RPMI7951 (cell line): Measurements from ENCODE around the gene CD81. TPM values are rescaled to one million over a fixed set of nuclear protein-coding genes. Genes with fewer than 3 reads are reported as not detected.

Experiments
- DNase-seq: peaks from one replicate; pipeline ENCODE4 v3.0.0-alpha.2; 2012; ENCODE audit warnings: low read depth
- total RNA-seq: library from RNA; depleted of rRNA; stranded (reverse); fragments of >200 nt; shearing (Covaris generic); gene quantifications from 2 replicates; pipeline ENCODE4 v1.2.3, GENCODE V29; 2014

The CD81 gene
- total RNA-seq, 1 experiment from 2014 or later = 248 TPM

DNA sequence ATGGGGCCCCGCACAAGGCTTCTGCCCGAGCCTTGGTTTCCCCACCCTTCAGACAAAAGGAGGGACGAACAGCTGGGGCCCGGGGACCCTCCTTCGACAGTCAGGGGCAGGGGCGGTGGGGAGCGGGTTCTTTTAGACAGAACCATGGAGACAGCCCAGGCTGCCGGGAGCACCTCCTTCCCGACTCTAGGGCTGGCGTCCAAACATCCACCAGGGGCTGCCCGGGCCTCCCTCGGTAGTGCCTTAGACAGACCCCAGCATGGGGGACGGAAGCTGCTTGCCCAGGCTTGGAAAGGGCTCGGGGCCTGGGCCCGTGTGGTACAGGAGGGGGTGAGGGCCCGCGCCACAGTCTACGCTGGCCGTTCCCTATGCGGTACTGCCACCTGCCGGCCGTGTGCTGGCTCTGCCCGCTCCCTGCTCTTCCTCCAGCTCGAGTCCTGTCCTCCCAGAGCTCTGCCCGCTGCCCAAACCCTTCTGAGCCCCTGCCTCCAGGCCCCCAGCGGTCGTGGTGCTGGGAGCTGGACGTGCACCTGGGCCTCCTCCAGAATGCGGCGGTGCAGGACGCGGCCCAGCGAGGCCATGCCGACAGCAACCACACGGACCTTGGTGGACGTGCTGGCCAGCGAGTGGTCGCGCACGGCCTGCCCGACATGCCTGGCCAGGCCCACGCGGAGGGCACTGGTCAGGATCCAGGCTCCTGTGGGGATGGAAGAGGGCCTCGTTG lies 43.6 kb downstream of the CD81 start:
- DNase-seq = peak; percentile 41

DNA sequence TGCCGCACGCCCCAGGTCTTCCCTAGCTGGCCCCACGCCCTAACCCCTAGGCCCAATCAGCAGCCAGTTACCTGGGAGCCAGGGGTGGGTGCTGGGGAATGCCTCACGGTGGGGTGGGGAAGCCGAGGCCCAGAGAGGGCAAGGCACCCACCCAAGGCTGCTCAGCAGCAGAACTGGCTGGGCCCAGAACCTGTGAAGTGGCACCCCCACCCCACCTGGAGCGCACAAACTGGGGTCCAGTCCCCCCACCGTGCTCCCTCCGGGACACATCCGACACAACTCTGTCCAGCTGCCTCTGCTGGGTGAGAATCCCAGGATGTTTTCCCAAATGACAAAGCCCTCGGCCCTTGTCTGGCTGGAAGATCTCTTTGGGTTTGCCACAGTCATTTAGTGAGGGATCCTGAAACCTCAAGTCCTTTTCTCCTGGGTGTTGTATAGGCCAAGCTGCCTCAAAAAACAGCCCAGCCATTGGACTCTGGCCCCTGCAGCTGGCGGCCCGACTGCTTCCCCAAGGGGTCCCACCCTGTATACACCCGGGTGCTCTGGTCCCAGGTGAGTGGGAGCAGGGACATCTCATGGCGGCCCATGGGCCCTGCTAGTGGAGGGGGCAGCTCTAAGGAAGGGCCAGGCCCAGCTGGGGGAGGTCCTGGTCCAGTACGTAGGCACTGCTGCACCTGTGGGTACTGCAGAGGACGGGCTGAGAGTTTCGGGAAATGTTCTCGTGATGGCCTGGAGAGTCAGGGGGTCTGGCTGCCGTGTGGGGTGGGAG lies 44.3 kb downstream of the CD81 start:
- no peak for DNase-seq

DNA sequence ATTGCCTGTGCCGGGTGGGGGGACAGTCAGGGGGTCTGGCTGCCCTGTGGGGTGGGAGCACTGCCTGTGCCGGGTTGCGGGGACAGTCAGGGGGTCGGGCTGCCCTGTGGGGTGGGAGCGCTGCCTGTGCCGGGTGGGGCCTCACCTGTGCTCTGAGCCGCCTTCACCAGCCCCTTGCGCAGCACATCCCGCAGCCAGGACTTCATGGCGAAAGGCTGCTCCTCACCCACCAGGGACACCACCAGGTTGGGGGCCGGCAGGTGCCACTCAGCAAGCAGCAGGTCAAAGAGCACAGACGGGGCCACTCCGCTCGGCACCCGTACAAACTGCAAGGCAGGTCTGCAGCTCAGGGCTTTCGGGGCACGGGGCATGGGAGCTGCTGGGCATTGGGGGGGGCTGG lies 44.9 kb downstream of the CD81 start:
- DNase-seq = no peak

DNA sequence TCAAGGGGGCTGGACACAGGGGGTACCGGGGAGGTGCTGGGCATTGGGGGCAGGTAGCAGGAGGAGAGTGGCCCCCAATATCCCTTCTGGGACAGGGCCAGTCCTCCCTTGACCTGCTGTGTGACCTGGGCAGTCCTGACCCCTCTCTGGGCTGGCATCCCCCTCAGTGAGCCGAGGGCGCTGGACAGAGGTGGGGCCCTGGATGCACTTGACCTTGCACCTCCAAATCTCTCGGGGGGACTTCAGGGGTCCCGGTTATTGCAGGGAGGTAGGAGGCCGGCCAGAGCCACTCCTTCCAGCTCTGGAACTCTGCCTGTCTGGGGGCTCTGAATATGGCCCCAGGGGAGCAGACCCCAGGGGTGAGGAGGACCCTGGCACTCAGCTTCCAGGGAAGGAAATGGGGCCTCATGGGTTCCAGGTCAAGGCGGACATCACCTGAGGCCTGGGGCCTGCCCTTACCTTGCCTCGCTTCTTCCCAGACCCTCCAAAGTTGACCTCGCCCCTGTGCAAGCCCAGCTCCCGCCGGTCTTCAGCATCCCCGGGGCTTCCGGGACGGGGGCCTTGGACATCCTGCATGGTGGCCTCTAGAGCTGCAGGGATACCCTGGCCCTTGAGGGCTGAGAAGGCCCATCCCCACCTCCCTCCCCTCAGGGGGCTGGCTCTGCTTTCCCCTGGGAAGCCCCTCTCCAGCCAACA lies 45.5 kb downstream of the CD81 start:
- DNase-seq = no peak

DNA sequence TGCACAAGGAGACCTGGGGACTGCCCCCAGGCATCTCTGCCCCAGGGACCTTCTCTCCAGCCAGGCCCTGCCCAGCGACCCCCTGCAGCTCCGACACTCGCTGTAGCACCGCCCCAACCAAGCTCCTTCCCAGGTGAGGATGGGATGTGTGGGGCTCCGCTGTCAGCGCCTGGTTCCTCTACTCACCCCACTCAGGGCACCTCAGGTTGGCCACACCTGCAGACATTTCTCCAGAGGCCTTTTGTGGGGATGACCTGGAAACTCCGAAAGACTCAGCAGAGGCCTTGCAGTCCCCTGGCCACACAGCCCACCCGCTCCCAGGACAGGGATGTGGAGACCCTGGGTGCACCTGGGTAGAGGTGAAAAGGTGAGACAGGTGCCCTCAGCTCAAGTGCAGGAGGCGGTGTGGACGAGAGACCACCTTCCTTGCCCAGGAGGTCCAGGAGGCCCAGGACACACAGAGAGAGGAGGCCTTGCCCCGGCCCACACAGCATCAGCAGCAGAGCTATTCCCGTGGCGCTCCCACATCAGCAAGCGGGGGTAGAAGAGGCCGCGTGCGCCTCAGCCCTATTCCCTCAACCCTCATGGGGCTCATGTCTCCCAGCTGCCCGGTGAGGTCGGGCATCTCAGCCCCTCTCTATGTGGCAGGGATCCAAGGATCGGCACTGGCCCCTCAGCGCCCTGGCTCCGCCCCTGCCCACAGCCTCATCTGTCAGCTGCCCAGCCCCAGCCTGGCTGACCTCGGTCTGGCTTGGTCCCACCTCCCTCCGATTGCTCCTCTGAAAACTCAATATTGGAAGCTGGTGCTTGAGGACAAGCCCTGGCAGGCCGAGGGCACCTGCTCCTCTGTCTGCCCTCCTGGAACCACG lies 46.3 kb downstream of the CD81 start:
- DNase-seq = no peak

DNA sequence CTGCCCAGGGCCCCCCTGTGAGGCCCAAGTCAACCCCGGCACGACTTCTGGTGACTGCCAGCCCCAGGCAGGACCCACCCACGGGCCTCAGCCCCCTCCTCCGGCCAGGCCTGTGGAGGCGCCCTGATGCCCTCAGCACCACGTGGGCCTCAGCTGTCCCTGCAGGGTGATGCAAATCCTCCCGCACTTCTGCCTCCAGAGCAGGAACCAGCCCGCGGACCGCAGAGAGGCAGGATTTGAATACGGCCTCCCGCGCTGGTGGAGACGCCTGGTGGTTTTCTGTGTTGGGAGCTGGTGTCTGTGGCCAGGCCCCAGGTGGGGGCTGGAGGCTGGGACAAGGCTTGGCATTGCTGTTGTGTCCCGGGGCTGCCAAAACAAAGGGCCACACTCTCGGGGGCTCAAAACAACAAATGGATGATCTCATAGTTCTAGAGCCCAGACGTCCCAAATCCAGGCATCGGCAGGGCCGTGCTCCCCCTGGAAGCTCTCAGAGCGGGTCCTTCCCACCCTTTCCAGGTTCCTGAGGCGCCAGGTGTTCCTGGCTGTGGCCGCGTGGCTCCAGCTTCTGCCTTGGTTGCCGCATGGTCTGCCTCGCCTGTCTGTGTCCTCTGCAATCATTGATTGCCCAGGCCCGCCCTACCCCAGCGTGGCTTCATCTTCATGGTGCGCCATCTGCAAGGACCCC lies 47.8 kb downstream of the CD81 start:
- DNase-seq = no peak

DNA sequence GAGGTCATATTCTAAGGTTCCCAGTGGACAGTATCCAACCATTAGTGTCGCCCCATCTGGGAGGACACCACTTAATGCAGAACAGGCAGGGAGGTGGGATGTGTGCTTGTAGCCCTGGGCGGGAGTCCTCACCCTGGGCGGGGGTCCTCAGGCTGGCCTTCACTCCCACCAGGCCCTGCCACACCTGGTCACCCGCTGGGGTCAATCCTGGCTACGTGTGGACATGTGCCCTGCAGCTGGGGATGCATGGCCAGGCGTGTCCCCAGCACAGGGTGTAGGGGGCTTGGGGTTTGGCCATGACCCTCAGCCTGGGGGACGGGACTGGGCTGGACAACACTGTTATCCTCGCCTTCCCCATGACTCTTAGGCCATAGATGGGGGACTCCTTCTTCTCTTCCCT lies 48.4 kb downstream of the CD81 start:
- no peak for DNase-seq

DNA sequence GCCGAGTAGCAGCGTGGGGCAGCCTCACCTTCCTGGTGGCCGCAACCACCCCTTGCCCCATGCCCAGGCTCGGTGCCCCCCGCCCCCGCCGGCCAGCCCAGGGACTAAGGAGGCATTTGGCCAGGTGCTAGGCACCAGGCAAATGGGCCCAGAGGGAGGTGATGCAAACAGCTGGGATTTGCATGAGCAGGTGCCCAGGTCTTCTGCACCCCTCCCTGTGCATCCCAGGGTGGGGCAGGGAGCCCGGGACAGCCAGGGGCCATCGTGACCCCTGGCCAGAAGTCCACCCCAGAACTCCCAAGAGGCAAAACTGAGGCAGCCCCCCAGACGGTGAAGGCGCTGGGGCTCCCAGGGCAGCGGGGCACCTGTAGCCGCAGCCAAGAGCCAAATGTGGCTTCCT lies 49.1 kb downstream of the CD81 start:
- DNase-seq = no peak

DNA sequence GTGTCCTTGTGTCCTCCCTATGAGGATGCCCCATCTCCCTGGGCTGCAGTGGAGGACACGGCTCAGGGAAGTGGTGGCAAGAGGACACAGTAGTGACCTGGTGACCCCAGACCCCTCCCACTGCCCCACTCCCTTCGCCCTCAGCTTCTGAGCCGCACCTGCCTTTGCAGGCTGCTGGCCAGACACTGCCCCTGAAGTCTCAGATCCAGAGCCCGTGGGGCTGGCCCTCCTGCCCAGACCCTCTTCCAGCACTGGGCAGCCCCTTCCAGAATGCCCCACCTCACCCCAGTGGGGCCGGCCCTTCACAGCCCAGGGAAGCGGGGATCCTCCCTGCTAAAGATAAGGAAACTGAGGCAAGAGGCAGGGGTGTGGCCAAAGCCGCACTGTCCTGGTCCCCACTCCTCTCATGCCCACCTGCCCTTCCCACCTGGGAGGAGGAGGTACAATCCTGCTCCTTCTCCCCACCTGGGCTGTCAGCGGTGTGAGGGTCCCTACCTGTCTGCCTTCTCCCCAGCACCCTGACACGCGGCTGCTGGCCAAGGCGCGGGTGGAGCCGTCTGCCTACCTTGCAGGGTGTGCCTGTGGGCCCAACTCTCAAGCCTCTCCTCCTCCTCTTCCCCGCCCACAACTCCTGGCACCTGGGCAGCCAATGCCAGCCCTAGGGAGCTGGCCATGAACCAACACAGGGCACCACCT lies 49.9 kb downstream of the CD81 start:
- DNase-seq = no peak

DNA sequence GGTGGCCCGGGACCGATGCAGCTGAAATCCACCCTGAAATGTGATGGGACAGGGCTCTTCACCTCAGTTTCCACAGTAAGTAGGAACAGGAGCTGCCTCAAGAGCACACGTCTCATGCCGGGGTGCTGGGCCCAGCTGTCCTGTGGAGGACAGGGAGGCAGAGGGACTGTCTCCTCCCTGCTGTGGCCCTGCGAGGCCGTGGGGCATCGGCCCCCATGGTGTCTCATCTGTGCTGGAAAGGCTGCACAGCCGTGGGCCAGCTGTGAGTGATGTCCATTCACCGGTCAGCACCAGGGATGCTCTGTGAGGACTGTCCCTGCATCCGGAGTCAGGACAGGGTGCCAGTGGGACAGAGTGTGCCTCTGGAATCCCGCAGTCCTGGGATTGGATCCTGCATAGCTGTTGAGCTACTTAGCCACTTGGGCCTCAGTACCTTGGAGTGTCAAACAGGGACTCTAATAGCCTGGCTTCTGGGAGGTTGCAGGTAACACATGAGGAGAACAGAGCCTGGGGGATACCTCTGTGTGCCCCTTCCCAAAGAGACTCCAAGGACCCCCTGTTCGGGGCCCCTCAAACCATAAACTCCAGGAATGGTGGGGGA lies 50.7 kb downstream of the CD81 start:
- no peak for DNase-seq

DNA sequence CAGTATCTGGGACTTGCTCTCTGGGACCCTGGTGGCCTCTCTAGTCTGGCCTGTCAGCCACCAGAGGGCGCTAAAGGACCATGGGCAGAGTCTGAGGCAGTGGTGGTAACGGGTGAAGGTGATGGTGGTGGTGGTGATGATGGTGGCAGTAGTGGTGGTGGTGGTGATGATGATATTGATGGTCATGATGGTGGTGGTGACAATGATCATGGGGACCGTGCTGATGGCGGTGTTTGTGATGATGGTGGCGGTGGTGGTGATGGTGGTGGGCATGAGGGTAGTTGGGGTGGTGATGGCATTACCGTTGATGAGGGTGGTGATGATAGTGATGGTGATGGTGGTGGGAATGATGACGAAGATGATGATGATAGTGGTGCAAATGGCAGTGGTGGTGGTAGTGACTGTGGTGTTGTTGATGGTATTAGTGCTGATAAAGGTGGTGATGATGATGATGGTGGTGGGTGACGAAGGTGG lies 51.2 kb downstream of the CD81 start:
- DNase-seq = no peak

DNA sequence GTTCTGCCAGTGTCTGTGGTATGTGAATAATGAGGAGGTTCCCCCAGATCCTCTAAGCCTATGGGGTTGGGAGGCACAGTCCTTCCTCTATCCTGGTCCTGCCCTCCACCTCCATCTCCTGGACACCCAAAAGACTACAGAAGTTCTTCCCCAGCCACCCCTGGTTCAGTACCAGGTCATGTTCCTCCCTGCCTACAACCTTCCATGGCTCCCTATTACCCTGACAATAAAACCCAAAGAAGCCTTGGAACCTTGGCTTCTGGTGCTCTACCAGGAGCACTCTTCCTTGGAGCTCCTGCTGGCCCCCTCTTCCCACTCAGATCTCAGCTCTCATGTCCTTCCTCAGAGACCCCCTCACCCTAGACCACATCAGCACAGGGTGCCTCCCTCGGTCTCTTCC lies 54.3 kb downstream of the CD81 start:
- no peak for DNase-seq

DNA sequence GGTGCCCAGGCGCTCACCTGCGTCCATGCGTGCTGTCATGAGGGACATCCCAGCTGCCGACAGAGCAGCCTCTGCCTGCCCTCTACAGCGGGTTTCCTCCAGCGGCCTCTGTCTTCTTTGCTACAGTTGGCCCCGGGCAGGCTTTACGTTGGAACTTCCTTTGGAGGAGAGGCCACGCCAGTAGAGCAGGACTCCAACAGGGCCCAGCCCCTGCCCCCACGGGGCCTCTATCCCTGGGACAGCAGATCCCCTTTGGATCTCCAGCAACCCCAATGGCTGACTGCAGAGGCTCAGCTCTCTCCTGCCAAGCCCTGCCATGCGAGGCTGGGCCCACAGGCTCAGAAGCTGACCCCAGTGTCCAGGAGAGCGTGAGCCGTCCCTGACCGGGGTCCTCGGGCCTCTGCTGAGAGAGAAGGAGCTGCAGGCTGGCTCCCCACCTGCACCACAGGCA lies 55.1 kb downstream of the CD81 start:
- no peak for DNase-seq

DNA sequence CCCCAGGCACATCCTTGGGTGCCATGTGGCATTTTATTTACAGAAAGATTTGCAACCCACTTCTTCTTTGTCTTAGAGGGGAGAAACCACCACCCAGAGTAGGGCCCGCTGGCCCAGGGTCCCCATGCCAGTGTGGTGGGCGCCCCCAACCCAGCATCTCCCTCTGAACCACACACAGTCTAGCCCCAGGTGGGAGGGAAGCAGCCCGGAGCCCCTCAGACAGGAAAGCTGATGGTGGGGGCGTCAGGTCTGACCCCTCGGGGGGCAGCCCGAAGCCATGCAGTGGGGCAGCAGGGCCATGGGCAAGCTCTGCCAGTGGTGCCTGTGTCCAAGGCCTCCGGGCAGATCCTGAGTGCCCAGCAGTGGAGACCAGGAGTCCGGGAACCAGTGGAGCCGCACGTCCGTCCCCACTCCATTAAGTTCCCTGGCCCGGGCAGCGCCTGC lies 55.5 kb downstream of the CD81 start:
- no peak for DNase-seq

DNA sequence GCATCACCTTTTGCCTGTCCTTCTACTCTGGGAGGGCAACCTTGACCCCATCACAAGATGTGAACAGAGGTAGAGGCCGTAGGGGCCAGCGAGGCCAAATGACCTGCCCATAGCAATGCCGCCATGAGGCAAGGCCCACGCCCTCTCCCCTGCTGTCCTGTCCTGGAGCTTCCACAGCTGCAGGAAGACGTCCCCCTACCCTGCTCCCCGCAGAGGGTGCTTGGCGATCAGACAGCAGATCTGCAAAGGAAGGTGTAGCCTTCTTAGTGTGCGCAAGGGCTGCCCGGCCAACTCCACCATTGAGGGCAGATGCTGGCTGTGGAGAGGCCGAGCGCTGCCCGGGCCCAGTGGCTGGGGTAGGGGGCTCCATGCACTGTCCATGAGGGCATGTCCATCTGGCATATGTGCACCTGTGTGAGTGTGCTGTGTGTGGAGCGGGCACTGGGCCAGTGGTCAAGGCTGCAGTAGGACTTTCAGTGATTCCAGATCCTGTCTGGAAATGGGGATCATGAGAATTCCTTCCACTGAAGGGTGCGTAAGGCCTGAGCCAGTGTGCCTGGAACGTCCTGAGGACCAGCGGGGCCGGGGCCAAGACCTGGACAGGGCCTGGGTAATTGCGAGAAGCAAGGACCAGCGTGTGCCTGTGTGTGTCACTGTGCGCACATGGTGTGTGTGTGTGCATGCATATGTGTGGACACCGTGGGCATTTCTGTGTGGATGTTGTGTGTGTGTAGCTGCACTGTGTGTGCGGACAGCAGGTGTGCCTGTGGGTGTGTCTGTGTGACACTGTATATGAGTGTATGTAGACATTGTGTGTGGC lies 56.2 kb downstream of the CD81 start:
- DNase-seq = no peak

DNA sequence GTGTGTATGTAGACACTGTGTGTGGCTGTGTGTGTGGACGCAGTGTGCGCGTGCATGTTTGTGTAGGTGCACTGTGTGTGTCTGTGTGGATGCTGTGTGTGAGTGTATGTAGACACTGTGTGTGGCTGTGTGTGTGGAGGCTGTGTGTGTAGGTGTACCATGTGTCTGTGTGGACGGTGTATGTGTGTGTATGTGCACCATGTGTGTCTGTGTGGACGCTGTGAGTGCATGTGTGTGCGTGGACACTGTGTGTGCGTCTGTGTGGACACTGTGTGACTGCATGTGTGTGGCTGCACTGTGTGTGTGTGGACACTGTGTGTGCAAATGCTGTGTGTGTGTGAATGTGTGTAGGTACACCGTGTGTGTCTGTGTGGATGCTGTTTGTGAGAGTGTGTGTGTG lies 56.9 kb downstream of the CD81 start:
- no peak for DNase-seq

DNA sequence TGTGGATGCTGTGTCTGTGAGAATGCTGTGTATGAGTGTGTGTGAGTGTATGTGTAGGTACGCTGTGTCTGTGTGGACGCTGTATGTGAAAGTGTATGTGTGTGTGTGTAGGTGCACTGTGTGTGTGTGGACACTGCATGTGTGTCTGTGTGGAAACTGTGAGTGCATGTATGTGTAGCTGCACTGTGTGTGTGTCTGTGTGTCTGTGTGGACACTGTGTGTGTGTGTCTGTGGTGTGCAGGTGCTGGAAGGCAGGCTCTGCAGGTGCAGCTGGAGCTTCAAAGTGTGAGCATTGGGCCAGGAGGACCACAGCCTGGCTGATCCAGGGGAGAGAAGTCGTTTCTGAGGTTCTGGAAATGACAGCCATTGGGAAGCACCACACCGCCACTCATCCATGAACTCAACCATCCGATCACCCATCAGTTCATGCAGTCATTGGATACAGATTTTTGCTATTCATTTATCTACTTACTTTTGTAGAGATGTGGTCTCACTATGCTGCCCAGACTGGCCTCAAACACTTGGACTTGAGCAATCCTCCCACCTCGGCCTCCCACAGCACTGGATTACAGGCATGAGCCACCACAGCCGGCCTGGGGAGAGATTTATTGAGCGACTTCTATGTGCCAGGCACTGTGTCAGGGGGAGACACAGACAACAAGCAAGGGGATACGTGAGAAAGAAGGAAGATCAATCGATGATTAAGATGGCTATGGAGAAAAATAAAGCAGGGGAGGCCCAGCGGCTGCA lies 57.6 kb downstream of the CD81 start:
- no peak for DNase-seq

DNA sequence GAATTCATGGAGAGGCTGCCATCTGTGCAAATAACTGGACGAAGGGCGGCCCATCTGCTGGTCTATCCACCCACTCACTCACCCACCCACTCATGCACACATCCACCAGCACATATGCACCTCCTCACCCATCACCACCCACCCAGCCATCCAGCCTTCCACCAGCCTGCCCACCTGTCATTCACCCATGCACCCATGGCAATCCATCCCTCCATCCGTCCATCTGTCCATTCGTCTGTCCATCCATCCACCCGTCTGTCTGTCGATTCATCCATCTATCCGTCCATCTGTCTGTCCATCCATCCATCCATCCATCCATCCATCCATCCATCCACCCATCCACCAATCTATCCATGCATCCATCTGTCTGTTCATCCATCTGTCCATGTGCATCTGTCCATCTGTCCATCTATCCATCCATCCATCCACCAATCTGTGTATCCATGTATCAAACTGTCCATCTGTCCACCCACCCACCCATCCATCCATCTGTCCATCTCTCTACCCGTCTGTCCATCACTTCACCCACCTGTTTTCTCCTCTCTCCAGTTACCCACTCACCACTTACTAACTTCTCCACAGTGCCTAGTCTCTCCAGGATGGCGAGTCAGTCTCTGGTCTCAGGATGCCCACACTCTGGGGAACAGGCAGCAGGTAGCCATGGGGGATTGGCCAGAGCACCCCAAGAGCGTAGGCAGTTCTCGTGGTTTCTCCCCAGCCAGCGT lies 58.3 kb downstream of the CD81 start:
- no peak for DNase-seq
